ENCODE measurements around the gene TIMP3. TPM values are rescaled to one million over a fixed set of nuclear protein-coding genes. Genes with fewer than 3 reads are reported as not detected.
"Not testable (repeated sequence)": the region's sequence is repeated elsewhere in the genome, so short reads cannot be mapped to it uniquely, and the experiment has no call there.

TIMP3 gene
- total RNA-seq, 4 donors from 2014 or later, result 68.1 to 381 (median 202) TPM

DNA sequence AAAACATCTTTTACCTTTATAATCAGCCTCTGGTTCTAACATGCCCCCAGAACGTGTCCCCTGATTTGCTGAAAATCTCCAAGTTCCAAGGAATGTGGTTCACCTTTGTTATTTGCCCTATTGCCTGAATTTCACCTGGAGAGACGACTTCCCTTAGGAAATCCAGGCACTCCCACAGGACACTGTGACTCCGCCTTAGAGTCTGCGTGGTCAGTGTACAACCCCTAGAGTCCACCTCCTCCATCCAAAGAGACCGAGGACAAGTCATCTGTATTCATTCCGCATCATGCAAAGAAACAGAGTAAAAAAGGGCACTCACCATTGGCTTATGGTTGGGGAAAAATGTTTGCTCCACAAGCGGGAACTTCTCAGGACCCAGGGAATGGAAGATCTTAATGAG is 63.1 kb downstream of the TIMP3 start:
- intact Hi-C loops (cut with DNase I; ENCODE audit: low total_unique reads), result no loop called here
- TF ChIP-seq POLR2A (IDR thresholded peaks at IDR 0.05), result no peak
- TF ChIP-seq, protein P1, sequence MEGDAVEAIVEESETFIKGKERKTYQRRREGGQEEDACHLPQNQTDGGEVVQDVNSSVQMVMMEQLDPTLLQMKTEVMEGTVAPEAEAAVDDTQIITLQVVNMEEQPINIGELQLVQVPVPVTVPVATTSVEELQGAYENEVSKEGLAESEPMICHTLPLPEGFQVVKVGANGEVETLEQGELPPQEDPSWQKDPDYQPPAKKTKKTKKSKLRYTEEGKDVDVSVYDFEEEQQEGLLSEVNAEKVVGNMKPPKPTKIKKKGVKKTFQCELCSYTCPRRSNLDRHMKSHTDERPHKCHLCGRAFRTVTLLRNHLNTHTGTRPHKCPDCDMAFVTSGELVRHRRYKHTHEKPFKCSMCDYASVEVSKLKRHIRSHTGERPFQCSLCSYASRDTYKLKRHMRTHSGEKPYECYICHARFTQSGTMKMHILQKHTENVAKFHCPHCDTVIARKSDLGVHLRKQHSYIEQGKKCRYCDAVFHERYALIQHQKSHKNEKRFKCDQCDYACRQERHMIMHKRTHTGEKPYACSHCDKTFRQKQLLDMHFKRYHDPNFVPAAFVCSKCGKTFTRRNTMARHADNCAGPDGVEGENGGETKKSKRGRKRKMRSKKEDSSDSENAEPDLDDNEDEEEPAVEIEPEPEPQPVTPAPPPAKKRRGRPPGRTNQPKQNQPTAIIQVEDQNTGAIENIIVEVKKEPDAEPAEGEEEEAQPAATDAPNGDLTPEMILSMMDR (IDR thresholded peaks at IDR 0.05), result no peak
- 84 to 89% methylated on average over 7 of the region's 7 CpGs for WGBS, 2 donors
- no peak for DNase-seq (ENCODE audit: low spot score in 2 of 2)
- no peak overlapping the region for H3K4me3 ChIP-seq (ENCODE audit: low read depth, poor library complexity, severe bottlenecking)

DNA sequence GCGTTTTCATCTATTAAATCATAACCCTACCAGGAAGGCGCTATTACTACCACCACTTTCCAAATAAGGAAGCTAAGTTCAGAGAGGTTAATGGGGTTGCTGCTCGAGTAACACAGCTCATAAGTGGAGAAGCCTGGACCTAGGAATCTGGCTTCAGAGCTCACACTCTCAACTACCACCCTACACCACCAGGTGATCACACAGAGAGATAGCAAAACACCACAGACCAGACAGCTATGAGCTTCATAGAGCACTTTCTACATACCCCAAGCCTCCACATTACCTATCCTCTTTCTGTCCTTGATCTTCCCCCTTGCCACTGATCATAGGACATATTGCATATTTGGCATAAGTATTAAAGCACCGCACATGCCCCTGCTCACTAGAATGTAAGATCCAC is 65.4 kb downstream of the TIMP3 start:
- DNase-seq (ENCODE audit: low spot score in 2 of 2), result no peak
- intact Hi-C loops (cut with DNase I; ENCODE audit: low total_unique reads), result no loop called here
- no peak overlapping the region for H3K4me3 ChIP-seq (ENCODE audit: low read depth, poor library complexity, severe bottlenecking)
- 68 to 79% methylated on average over 4 of the region's 4 CpGs for WGBS, 2 donors
- TF ChIP-seq, protein P1 (IDR thresholded peaks at IDR 0.05), result no peak
- TF ChIP-seq POLR2A (IDR thresholded peaks at IDR 0.05), result no peak

DNA sequence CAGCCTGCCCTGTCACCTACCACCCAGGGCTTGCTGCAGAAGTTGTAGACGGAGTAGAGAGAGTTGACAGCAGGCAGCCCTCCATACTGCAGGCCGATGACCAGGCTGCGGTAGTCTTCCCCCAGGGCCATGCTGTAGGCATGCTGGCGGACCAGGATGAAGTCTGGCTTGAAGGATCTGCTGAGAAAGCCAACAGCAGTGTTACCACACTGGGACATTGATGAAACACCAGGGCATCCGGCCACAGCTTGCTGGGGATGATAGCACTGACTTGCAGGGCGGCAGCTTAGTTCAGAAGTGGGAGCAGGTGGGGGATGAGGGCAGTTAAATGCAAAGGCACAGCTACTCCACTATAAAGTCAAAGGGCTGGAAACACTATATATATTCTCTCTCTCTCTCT is 67.4 kb downstream of the TIMP3 start:
- no peak for DNase-seq (ENCODE audit: low spot score in 2 of 2)
- WGBS, 2 donors, result 88 to 91% methylated on average over 6 of the region's 6 CpGs
- H3K4me3 ChIP-seq (ENCODE audit: low read depth, poor library complexity, severe bottlenecking), result no peak overlapping the region
- TF ChIP-seq, protein P1 (IDR thresholded peaks at IDR 0.05), result no peak
- no peak for TF ChIP-seq POLR2A (IDR thresholded peaks at IDR 0.05)
- intact Hi-C loops (cut with DNase I; ENCODE audit: low total_unique reads), result no loop called here

DNA sequence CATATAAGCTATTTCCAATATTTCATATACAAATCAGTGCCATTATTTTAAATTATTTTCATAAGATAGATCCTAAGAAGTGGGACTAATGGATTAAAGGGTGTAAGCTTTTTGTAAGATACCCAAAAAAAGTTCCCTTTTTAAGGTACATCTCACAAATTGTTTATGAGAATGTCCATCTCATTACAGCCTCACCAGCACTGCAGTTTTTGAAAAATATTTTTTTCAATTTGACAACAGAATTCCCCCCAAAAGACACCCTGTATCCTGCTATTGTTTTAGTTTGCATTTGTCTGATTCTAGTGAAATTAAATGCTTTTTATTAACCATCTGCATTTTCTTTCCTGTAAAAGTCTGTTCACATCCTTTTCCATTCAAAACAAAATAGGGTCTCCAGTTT is 69.0 kb downstream of the TIMP3 start:
- TF ChIP-seq, protein P1 (IDR thresholded peaks at IDR 0.05), result no peak
- no peak for TF ChIP-seq POLR2A (IDR thresholded peaks at IDR 0.05)
- H3K4me3 ChIP-seq (ENCODE audit: low read depth, poor library complexity, severe bottlenecking), result no peak overlapping the region
- no peak for DNase-seq (ENCODE audit: low spot score in 2 of 2)
- intact Hi-C loops (cut with DNase I; ENCODE audit: low total_unique reads), result no loop called here

DNA sequence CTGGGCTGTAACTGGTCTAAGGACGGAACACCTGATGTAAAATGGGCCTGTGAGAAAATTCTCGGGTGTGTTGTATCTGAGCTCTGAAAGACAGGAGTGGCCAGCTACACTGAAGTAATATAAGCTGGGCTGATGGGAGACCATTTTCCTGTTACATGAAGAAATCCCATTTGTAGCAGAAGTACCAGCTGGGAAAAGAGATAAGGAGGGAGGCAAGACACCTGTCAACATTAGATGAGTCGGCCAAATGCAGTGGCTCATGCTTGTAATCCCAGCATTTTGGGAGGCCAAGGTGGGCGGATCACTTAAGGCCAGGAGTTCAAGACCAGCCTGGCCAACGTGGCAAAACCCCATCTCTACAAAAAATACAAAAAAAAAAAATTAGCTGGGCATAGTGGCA is 72.1 kb downstream of the TIMP3 start:
- 90 to 91% methylated on average over 5 of the region's 5 CpGs for WGBS, 2 donors
- DNase-seq (ENCODE audit: low spot score in 2 of 2); H3K4me3 ChIP-seq (ENCODE audit: low read depth, poor library complexity, severe bottlenecking); intact Hi-C loops (cut with DNase I; ENCODE audit: low total_unique reads): not testable (repeated sequence)

DNA sequence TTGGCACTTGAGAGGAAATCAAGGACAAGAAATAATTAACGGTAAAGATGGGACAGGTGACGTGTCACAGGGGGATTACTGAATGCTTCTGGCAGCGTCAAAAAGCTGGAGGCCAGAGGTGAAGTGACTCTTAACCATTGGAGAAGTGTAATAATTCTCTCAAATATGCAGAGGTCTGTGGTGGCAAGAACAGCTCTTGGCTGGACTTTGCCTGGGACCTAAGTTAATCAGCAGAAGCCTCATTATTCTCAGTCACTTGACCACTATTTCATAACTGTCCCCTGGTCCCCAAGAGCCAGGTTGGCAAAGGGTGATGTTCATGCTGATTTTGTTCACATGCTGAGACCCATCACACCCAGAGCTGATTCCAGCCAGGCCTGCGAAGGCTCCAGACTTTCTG is 72.9 kb downstream of the TIMP3 start:
- TF ChIP-seq, protein P1 (IDR thresholded peaks at IDR 0.05), result no peak
- TF ChIP-seq POLR2A (IDR thresholded peaks at IDR 0.05), result no peak
- no peak overlapping the region for H3K4me3 ChIP-seq (ENCODE audit: low read depth, poor library complexity, severe bottlenecking)
- intact Hi-C loops (cut with DNase I; ENCODE audit: low total_unique reads), result no loop called here
- WGBS, 2 donors, result 84 to 89% methylated on average over 4 of the region's 4 CpGs
- DNase-seq (ENCODE audit: low spot score in 2 of 2), result no peak

All from lower leg skin (tissue), 4 donors.